Hematopoietic multipotent progenitor cell treated with erythropoietin and hydrocortisone succinate and interleukin-3 and kit ligand, for 6 days (in vitro differentiated cells): Measurements from ENCODE around the gene SIGLEC1.

Experiments
- DNase-seq: peaks from one replicate; pipeline ENCODE4 v3.0.0-alpha.2; 2015

The SIGLEC1 gene

GRCh38 chr20:3724356-3724755 lies 12.0 kb upstream of the SIGLEC1 start:
- DNase-seq = no peak

- DNase-seq = no peak
Measured at GRCh38 chr20:3723284-3723683, 10.9 kb upstream of the SIGLEC1 start.

- DNase-seq = no peak
Measured at GRCh38 chr20:3721912-3722311, 9.5 kb upstream of the SIGLEC1 start.

GRCh38 chr20:3720626-3721025 lies 8.2 kb upstream of the SIGLEC1 start:
- no peak for DNase-seq

- no peak for DNase-seq
Measured at GRCh38 chr20:3720068-3720467, 7.7 kb upstream of the SIGLEC1 start.

GRCh38 chr20:3719046-3719445 lies 6.6 kb upstream of the SIGLEC1 start:
- DNase-seq = no peak

- DNase-seq = peak; percentile 71
Measured at GRCh38 chr20:3716195-3716834, 3.9 kb upstream of the SIGLEC1 start.

- DNase-seq = no peak
Measured at GRCh38 chr20:3714092-3714491, 1.7 kb upstream of the SIGLEC1 start.

GRCh38 chr20:3711484-3711941 lies 887 bp downstream of the SIGLEC1 start:
- DNase-seq = no peak

GRCh38 chr20:3710703-3711483 lies 1.5 kb downstream of the SIGLEC1 start:
- DNase-seq = peak; percentile 72

- no peak for DNase-seq
Measured at GRCh38 chr20:3710011-3710466, 2.4 kb downstream of the SIGLEC1 start.

GRCh38 chr20:3707508-3707899 lies 4.9 kb downstream of the SIGLEC1 start:
- DNase-seq = no peak

GRCh38 chr20:3706774-3707507 lies 5.5 kb downstream of the SIGLEC1 start:
- DNase-seq = no peak

- DNase-seq = no peak
Measured at GRCh38 chr20:3705970-3706739, 6.2 kb downstream of the SIGLEC1 start.

GRCh38 chr20:3705491-3705969 lies 6.9 kb downstream of the SIGLEC1 start:
- no peak for DNase-seq

- DNase-seq = no peak
Measured at GRCh38 chr20:3704087-3704486, 8.3 kb downstream of the SIGLEC1 start.

- DNase-seq = no peak
Measured at GRCh38 chr20:3702611-3703391, 9.6 kb downstream of the SIGLEC1 start.

GRCh38 chr20:3701061-3701998 lies 11.1 kb downstream of the SIGLEC1 start:
- no peak for DNase-seq

GRCh38 chr20:3699037-3699436 lies 13.4 kb downstream of the SIGLEC1 start:
- DNase-seq = no peak

GRCh38 chr20:3698591-3699001 lies 13.8 kb downstream of the SIGLEC1 start:
- DNase-seq = no peak
